Measurements from ENCODE around the gene TTR. TPM values are rescaled to one million over a fixed set of nuclear protein-coding genes. Genes with fewer than 3 reads are reported as not detected.

TTR gene
- total and polyA plus RNA-seq, 2 of the 13 experiments (the other 11 are each of a cell fraction or from before 2014, with no cell fraction given) = 91.3 to 496 TPM

- TF ChIP-seq, protein P1, sequence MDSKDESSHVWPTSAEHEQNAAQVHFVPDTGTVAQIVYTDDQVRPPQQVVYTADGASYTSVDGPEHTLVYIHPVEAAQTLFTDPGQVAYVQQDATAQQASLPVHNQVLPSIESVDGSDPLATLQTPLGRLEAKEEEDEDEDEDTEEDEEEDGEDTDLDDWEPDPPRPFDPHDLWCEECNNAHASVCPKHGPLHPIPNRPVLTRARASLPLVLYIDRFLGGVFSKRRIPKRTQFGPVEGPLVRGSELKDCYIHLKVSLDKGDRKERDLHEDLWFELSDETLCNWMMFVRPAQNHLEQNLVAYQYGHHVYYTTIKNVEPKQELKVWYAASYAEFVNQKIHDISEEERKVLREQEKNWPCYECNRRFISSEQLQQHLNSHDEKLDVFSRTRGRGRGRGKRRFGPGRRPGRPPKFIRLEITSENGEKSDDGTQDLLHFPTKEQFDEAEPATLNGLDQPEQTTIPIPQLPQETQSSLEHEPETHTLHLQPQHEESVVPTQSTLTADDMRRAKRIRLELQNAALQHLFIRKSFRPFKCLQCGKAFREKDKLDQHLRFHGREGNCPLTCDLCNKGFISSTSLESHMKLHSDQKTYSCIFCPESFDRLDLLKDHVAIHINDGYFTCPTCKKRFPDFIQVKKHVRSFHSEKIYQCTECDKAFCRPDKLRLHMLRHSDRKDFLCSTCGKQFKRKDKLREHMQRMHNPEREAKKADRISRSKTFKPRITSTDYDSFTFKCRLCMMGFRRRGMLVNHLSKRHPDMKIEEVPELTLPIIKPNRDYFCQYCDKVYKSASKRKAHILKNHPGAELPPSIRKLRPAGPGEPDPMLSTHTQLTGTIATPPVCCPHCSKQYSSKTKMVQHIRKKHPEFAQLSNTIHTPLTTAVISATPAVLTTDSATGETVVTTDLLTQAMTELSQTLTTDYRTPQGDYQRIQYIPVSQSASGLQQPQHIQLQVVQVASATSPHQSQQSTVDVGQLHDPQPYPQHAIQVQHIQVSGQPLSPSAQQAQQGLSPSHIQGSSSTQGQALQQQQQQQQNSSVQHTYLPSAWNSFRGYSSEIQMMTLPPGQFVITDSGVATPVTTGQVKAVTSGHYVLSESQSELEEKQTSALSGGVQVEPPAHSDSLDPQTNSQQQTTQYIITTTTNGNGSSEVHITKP (CRISPR knock-in tag; IDR thresholded peaks at IDR 0.05; ENCODE audit: low read depth) = no peak
- TF ChIP-seq, protein P2, sequence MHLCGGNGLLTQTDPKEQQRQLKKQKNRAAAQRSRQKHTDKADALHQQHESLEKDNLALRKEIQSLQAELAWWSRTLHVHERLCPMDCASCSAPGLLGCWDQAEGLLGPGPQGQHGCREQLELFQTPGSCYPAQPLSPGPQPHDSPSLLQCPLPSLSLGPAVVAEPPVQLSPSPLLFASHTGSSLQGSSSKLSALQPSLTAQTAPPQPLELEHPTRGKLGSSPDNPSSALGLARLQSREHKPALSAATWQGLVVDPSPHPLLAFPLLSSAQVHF (CRISPR knock-in tag; IDR thresholded peaks at IDR 0.05) = no peak
- TF ChIP-seq TBP (CRISPR knock-in tag; IDR thresholded peaks at IDR 0.05) (no peak), U2AF1 (optimal IDR thresholded peaks at IDR 0.05; ENCODE audit: low read depth, low read length) (no peak), ZNF3 (CRISPR knock-in tag; IDR thresholded peaks at IDR 0.05) (no peak), SNAPC4 (CRISPR knock-in tag; IDR thresholded peaks at IDR 0.05) (no peak), REL (CRISPR knock-in tag; conservative IDR thresholded peaks at IDR 0.05) (no peak), ZNF780A (CRISPR knock-in tag; IDR thresholded peaks at IDR 0.05) (no peak), SALL2 (CRISPR knock-in tag; IDR thresholded peaks at IDR 0.05) (no peak), NCOA1 (CRISPR knock-in tag; IDR thresholded peaks at IDR 0.05) (no peak)
- TF ChIP-seq, protein P3, sequence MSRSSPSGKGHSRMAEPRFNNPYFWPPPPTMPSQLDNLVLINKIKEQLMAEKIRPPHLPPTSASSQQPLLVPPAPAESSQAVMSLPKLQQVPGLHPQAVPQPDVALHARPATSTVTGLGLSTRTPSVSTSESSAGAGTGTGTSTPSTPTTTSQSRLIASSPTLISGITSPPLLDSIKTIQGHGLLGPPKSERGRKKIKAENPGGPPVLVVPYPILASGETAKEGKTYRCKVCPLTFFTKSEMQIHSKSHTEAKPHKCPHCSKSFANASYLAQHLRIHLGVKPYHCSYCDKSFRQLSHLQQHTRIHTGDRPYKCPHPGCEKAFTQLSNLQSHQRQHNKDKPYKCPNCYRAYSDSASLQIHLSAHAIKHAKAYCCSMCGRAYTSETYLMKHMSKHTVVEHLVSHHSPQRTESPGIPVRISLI (CRISPR knock-in tag; IDR thresholded peaks at IDR 0.05; ENCODE audit: borderline replicate concordance) = no peak
Measured at GRCh38 chr18:31562726-31563125, 29.0 kb upstream of the TTR start (continued).

All from HepG2 (cell line).